CD4-positive, alpha-beta T cell treated with Interleukin-17A for 4 hours (primary cell): ENCODE data around the gene KNSTRN.

Experiments
- DNase-seq: peaks from one replicate; pipeline ENCODE4 v3.0.0-alpha.2; 2020; ENCODE audit warnings: mixed read lengths

Gene KNSTRN

DNA sequence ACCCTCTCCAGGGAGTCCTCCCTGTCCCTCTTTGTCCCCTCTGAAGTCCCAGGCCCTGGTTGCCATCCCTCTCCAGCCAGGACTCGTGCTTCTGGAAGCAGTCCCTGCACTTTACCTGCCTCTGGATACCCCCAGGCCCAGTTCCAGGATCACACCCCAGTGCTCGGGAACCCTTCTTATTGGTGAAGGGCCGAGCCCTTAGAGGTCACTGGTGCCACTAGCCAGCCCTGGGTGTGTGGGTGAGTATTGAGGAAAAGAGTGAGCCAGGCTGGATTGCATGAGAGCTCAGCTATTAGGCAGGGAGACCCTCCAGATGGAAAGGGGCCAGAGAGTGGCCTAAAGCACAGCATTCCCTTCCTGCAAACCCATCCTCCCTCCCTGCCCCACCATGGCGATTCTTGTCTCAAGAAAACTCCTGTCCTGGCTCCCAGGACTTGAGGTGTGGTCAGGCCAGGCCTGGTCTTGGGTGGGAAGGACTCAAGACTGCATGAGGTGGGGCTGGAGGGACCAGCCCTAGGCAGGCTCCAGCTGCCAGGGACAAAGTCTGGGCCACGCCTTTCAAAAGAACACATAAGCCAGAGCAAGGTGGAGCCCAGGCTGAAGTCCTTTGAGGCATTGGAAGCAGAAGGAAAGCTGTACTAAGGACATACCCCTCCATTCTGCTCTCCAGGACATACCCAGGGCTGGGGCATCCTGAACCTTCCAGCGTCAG lies 36.5 kb upstream of the KNSTRN start:
- no peak for DNase-seq

DNA sequence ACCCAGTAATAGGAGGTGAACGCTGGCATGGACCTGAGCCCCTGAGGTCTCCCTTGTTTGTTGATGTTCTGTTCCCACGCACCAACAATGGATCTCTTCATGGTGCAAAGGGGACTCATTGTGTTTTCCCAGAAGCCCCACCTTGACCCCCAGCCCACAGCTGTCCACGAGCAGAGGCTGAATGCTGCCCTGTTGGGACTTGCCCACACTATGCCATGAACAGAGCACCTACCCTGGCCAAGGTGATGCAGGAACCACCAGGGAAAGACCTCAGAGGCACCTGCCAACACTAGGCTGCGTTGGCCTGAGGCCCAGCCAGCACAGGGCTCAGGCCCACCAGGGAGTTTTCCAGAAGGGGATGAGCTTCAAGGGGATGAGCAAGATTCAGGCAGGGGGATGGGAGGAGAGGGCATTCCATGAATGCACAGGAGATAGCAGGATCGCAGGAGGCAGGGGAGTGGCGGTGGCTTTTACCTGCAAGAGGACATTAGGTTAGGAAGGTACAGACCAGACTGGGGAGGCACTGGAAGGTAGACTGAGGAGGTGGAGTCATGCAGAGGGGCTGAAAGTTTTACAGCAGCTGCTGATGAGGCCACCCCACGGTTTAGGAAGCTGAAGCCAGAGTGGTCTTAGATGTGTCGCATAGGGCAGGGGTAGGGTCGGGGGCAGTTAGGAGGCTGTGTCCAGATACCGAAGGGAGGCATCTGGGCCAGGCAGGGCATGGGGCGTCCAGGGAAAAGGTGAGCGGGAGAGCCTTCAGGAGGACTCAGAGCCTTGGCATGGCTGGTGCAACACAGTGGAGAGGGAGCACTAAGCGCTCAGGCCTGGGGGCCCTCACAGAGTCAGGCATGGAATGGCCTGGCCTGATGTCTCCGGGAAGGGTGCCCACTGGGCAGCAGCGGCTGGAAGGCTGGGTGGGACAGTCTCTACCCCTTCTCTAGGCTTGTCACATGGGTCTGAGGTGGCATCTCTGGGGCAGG lies 35.7 kb upstream of the KNSTRN start:
- no peak for DNase-seq

DNA sequence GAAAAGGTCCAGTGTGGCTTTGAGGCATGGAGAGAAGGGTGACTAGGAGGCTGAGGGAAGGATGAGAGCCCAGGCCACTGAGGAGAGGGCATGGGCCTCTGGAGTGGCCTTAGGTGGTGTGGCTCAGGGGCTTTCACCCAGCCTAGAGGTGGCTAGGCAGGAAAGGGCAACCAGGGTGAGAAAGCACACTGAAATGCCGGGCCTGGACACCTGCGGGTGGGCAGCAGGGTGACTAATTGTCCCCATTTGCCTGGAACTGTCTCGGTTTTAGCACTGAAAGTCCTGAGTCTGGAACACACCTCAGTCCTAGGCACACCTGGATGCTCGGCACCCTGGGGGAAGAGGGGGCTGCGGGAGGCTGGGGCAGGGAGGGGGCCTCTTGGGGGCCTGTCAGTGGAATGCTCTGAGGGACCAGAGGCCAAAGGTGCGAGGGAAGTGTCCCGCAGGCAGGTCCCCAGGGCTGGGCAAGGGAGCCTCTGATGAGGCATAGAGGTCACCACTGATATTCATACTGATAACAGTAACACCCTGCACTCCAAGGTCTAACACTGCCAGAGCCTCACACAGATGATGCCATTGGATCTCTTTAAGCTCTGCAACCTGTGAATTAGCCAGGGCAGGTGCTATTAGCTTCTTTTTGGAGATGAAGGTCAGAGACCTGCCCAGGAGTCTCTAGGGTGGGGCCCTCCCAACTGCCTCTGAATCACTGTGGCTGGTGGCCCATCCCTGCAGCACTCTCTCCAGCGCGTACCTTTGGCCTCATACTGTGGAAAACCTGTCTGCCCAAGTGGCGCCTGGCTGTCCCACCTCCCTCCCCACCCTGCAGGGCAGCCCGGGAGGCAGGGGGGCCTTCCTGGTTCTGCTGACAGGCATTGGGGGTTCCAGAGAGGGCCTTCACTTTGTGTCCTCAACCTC lies 34.7 kb upstream of the KNSTRN start:
- DNase-seq, result no peak

DNA sequence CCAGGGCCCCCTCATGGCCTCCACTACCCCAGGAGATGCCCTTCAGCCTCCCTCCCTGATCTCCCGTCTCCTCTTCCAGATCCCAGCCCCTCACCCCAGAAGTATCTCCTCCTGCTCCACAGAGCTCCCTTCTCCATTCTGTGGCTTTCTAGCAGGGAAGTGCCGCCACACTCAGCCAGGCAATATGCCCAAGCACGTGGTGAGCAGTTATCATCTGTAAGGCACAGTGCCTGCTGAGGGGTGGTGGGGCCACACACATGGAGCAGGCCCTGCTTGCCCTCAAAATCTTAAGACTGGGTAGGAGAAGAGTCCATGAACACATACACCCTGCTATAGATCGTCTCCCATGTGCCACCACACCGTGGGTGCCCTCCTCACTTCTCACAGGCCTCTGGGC lies 34.0 kb upstream of the KNSTRN start:
- no peak for DNase-seq

DNA sequence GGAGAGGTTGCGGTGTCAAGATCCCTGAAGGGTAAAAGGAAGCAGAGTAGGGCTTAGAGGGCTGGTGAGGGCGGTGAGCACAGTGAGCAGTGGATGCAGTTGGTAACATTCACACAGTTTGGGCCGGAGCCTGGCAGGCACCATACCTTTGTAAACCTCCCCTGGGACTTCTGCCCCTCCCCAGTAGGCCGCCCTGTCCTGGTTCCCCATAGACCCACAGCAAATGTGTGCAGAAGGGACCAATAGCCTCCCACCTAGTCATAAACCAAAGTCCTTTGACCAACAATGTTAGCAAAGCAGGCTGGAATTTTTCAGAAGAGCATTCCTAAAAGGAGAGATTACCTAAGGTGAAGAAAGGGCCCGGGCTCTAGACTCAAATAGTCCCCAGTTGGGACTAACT lies 33.4 kb upstream of the KNSTRN start:
- no peak for DNase-seq

DNA sequence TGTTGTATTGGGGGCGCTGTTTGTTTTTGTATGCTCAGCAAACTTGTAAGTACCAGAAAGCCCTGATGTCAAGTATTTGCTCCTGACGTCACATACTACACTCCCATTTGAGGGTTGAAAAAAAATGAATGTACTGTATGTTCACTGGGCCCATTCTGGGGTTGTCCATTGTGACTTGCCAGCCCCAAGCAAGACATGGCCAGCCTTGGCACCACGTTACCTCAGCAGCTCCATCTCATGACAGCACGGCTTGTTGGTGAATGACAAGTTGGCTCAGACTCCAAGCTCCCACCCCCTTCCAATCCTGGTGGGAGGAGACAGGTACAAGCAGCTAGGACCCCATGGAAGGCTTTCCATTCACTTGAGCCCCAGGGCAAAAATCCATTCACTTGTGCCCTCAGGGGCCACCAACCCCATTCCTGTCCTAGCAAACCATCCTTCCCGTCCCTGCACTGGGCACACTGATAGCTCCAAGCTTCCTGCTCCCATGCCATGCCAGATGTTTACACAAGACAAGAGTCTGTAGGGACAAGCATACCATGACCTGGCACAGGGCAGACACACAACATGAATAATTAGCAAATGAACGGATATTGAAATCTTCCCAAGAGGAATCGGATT lies 30.1 kb upstream of the KNSTRN start:
- no peak for DNase-seq

DNA sequence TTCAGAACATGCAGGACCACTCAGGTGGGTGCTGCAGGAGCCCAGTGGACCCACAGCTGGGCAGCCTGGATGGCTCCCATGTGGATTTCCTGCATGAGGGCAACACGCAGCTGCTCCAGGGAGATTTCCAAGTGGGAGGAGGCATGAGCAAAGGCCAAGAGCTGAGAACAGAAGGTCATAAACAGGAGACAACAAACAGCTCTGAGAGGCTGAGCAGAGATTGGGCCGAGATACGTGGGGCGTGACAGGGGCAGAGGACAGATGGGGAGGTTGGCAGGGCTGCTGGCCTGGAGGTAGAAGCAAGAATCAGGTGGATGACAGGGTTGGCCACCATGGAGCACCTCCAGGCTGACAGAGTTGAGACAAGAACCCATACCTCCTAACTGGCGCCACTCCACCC lies 28.8 kb upstream of the KNSTRN start:
- DNase-seq, result no peak

DNA sequence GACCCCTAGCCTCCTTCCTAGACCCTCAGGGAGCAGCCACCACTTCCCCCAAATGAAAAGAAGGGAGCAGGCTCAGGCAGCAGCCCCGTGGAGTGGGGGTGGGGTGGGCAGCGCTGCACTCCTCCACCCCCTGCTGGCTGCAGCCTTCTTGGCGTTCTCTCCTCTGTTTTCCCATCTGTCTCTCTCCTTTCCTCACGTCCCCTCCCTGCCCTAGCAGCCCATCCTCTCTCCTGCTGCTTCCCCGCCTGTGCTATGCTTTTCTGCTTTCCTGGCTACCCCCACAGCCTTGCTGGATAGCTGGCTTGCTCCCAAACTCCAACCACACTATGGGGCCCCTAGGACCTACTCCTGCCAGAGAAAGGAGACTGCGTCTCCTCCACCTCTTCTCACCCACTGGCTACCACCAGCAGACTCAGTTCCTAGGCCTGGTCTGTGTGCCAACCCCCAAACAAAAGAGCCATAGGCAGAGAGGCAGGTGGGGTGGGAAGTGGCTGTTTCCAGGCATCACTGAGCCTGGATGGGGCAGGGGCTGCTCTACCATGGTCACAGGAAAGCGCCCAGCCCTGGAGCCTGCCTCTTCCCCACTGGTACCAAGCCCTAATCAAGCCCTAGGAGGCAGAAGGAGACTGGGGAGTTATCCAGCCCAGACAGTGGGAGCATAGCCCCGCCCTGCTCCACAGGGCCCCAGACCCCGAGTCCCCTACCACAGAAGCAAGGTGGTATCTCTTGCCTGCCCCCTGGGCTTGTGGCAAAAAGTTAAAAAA lies 27.9 kb upstream of the KNSTRN start:
- DNase-seq, result no peak

DNA sequence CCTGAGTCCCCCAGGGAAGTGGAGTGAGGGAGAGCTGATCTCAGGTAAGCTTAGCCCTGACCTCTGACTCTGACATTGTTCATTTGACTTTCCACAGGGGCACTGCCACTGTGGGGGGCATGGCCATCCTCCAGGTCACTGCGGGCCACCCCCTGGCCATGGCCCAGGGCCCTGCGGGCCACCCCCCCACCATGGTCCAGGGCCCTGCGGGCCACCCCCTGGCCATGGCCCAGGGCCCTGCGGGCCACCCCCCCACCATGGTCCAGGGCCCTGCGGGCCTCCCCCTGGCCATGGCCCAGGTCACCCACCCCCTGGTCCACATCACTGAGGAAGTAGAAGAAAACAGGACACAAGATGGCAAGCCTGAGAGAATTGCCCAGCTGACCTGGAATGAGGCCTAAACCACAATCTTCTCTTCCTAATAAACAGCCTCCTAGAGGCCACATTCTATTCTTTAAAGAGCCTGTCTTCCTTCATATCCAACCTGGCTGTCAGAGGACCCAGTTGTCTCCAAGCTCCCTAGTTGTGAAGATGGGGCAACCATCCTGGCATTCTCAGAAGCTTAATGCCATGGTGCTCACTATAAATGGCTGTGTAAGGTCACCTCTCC lies 26.4 kb upstream of the KNSTRN start:
- no peak for DNase-seq

DNA sequence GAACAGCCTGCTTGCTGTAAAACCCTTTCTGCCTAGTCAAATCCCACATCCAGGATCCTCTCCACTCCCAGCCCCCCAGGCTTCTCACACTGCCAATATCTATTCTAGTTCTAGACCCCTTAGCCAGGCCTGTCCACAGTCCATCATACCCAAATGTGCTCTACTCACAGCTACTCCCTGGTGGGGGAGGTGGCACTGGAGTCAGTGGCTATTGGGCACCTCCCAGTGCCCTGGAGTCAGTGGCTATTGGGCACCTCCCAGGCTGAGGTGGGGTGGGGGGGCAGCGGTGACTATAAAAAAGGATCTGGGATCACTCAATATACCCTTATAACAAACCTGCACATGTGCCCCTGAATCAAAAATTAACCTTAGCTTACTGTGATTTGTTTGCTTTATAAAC lies 25.3 kb upstream of the KNSTRN start:
- DNase-seq, result no peak

DNA sequence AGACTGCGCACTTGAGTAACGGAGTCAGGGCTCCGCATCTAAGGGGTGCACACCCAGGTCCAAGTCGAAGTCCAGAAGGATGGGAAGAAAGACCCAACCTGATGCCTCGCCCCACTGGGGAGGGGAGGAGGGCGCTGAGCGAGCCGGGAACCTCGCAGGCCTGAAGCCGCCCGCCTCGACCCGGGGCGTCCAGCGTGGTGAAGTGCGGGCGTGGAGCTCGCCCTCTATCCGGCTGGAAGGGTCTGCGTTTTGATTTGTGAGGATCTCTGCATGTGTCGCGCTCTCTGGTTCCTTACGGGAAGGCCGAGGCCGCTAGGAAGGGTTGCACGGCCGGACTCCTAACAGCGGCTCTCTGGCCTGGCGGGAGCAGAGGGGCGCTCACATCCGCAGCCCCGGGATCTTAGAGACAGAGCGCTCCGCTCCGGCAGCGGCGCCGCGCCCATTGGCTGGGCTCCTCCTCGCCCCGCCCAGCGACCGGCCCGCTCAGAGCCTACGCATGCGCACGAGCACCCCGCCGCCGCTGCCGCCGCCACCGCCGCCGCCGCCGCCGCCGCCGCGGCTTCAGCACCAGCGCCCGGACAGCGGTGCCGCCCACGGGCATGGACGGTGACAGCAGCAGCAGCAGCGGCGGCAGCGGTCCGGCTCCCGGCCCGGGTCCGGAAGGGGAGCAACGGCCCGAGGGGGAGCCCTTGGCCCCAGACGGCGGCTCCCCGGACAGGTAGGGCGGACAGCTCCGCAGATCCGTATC lies 24.6 kb upstream of the KNSTRN start, which contains the start of gene DISP2:
TSS of gene DISP2 (plus strand) at position 497 of the 748 bp plus-strand sequence. CDS start at position 600, 103 bp downstream.
- peak; percentile 92 for DNase-seq

DNA sequence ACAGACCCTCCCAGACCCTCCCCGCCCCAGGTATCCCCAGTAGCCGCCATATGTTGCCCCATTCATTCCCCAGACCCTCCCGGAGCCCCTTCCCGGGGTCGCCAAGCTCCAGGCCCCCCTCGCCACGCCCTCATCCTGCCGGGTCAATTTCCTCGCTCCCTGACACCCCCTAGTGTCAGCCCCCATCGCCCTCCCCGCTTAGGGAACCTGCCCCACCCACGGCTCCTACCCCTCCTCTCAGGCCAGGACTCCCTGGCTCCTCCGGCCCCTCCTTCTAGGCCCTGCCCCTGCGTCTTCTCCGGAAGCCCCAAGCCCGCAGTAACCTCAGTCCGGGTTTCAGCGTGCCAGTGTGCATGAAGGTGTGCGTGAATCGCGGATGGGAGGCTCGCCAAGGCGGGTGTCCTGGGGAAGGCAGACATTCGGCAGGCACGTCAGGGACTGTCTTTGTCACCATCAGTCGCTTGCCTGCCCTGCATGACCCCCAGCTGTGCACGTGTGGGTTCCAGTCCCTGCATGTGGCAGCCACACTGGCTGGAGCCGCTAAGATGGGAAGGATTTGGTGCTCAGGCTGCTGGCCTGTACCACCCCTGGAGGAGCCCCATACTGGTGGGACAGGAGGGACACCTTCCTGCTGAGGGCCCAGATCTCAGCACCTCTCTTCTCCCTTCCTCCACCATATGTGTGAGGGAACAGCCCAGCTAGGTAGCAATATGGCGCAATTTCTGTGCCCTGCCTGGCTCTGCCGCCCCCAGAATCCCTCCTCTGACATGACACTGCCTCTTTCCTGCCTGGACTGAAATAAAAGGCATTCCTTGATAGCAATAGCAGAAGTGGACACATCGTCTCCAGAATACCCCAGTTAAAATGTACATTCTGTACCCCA lies 23.8 kb upstream of the KNSTRN start:
- DNase-seq, result peak; percentile 54

DNA sequence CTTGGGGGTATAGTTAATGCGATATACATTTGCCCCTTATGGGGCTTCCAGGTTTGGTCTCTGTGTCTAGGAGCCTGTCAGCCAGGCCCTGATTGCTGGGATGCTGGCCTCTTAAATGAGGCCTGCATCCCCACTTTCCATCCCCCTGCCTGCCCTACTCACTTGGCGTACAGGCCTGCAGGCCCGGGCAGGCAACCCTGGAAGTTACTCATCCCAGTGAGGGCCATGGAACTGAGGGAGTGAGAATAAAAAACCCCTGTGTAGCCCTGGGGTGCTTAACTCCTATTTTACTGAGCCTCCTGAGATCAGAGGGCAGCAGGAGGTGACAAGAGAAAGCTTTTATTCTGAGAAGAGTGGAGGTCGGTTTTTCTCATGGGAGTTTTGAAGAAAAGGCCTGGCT lies 22.5 kb upstream of the KNSTRN start:
- no peak for DNase-seq

DNA sequence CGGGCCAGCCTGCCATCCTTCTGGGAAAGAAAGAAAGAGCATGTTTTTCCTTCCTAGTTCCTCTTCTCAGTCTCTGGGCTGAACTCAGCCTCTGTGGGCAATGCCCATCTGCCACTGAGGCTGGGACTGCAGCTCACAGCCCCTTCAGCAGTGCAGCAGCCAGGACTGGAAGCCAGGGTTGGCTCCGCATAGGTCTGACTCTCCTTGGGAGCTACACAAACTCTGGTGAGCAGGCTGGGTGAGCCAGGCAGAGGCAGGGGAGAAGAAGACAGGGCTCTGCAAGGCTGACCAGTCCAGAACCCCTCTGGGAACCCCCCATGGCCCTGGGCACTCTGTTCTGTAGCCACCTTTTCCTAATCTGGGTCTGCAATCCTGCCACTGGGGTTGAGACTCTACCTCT lies 20.9 kb upstream of the KNSTRN start:
- no peak for DNase-seq

DNA sequence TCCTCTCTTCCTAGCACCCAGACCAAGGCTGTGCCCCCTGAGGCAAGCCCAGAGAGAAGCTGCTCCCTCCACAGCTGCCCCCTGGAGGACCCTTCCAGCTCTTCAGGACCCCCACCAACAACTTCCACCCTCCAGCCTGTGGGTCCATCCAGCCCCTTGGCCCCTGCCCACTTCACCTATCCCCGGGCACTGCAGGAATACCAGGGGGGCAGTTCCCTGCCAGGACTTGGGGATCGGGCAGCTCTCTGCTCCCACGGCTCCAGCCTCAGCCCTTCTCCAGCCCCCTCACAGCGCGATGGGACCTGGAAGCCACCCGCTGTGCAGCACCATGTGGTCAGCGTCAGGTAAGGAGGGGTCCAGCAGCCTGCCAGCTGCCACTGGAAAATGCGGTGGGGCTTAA lies 18.9 kb upstream of the KNSTRN start:
- no peak for DNase-seq

DNA sequence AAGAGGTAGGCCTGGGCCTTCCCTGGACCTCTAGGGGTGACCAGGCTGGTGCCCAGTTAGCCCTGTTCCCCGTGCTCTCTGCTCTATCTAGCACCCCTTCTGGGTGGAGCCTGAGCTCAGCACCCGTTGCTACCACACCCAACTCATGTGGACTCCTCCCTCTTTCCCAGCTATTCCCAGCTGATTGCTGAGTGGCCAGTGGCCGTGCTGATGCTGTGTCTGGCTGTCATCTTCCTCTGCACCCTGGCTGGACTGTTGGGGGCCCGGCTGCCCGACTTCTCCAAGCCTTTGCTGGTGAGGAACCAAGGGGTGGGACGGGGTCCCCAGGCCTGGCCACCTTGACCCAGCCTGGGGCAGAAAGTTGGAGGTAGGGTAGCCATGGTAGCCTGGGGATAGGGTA lies 18.3 kb upstream of the KNSTRN start:
- no peak for DNase-seq

DNA sequence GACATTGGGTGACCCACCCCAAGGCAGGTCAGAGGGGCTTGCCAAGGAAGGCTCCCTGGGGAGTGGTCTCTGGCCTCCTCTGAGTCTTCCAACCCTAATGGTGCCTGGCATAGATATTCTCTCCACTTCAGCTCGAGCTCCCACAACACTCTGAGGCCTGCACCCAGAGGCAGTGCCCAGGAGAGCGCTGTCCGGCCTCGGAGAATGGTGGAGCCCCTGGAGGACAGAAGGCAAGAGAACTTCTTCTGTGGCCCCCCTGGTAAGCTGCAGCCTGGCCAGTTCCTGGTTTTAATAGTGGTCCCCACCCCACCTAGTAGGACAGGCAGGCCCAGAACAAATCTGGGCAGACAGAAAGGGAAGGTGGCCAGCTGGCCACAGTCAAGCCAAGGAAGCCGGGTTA lies 17.5 kb upstream of the KNSTRN start:
- DNase-seq, result no peak

DNA sequence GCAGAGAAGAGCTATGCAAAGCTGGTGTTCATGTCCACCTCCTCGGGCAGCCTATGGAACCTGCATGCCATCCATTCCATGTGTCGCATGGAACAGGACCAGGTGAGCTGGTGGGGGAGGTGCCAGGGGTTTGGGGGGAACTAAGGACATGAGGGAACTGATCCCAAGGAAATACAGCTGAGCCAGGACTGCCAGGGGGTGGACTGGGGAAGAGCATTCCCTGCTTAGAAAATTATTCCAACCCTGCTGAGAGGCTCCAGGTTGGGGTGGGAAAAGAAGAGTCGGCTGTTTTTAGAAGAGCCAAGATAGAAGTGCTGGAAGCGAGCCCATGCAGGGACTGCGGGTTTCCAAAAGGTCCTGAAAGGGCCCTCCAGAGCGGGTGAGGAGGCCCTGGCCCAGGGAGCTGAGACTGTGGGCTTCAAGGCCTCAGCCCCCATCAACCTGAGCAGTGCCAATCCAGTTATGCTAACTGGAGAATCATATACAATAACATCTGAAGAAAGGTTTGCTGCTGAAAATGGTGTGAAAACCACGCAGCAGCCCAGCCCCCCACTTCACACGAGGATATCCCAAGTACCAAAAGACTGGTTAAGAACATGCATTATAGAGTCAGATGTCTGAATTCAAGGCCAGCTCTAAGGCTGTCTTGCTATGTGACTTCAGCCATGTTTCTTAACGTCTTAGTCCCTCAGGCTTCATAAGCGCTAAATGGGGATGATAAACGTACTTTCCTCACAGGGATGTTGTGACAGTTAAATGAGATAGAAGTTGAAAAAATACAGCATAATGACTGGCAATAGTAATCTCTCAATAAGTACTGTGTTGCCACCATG lies 16.7 kb upstream of the KNSTRN start:
- no peak for DNase-seq
